Right lobe of liver (tissue), 4 donors: ENCODE measurements around the gene CIDEB.

Experiments used
- POLR2A ChIP-seq: fragments of 450-650 bp; IDR thresholded peaks from one replicate; pipeline ENCODE4 v1.6.1; 2017; ENCODE audit warnings: antibody characterized with exemption, mild to moderate bottlenecking
- TF ChIP-seq, protein P1 (sequence below), 4 donors: fragments of 200-600 bp in 3 of 4; fragments of 450-650 bp in 1 of 4; IDR thresholded peaks; one replicate each; pipeline versions ENCODE4 v1.5.1 to v1.8.0; 2016 to 2022; ENCODE audit warnings: antibody characterized with exemption in 4 of 4, mild to moderate bottlenecking in 2 of 4
- donor health status: DM: no; HTN: no; CAD: no.
- donor health status: DM: no; HTN: no; CAD: no.
- donor health status: DM: no; HTN: yes; CAD: no.

DNA sequence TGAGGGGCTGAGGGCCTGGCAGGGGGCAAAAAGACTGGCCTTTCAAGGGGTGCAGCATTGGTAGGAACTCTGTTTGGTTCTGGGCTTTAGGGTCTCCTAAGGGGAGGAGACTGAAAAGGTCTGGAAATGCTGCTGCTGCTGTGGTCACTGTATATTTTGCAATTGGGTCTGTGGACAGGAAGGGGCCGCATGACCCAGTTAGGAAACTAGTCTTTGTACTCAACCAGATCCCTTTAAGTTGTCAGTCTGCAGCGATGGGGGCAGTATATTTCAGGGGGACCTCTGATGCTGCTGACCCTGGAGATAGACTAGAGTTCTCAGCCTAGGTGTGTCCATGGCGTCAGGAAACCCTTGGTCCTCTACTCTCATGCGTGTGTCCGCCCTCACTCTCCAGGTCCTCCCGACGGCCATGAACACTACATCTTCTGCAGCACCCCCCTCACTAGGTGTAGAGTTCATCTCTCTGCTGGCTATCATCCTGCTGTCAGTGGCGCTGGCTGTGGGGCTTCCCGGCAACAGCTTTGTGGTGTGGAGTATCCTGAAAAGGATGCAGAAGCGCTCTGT lies 7.5 kb upstream of the CIDEB start:
- TF ChIP-seq, protein P1, sequence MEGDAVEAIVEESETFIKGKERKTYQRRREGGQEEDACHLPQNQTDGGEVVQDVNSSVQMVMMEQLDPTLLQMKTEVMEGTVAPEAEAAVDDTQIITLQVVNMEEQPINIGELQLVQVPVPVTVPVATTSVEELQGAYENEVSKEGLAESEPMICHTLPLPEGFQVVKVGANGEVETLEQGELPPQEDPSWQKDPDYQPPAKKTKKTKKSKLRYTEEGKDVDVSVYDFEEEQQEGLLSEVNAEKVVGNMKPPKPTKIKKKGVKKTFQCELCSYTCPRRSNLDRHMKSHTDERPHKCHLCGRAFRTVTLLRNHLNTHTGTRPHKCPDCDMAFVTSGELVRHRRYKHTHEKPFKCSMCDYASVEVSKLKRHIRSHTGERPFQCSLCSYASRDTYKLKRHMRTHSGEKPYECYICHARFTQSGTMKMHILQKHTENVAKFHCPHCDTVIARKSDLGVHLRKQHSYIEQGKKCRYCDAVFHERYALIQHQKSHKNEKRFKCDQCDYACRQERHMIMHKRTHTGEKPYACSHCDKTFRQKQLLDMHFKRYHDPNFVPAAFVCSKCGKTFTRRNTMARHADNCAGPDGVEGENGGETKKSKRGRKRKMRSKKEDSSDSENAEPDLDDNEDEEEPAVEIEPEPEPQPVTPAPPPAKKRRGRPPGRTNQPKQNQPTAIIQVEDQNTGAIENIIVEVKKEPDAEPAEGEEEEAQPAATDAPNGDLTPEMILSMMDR (IDR thresholded peaks at IDR 0.05): no peak
- TF ChIP-seq POLR2A: no peak
